Liver (tissue), 9 donors: Measurements from ENCODE around the gene PPP6R3. TPM values are rescaled to one million over a fixed set of nuclear protein-coding genes. Genes with fewer than 3 reads are reported as not detected.

Source experiments
- DNase-seq: peaks from one replicate; pipeline ENCODE4 v3.0.0-alpha.2; 2017; ENCODE audit warnings: low spot score
- H3K27ac ChIP-seq, 2 donors: one replicate each; pipeline ENCODE4 v1.7.0; 2013; ENCODE audit warnings: inconsistent platforms in 2 of 2, low read length in 2 of 2, control low read depth in 1 of 2, low read depth in 1 of 2, mild to moderate bottlenecking in 1 of 2
- H3K27me3 ChIP-seq, 4 donors: one replicate each; pipeline versions ENCODE4 v1.6.1 to v1.7.0; 2013; ENCODE audit warnings: low read length in 3 of 4, inconsistent platforms in 1 of 4, mild to moderate bottlenecking in 1 of 4, moderate library complexity in 1 of 4; ENCODE audit not compliant: control insufficient read depth in 4 of 4, insufficient read depth in 4 of 4
- H3K36me3 ChIP-seq, 4 donors: one replicate each; pipeline versions ENCODE4 v1.6.1 to v1.7.0; 2013; ENCODE audit warnings: low read length in 3 of 4, mild to moderate bottlenecking in 3 of 4, low read depth in 1 of 4, moderate library complexity in 1 of 4; ENCODE audit not compliant: control insufficient read depth in 4 of 4, insufficient read depth in 3 of 4
- H3K4me1 ChIP-seq, 4 donors: one replicate each; pipeline versions ENCODE4 v1.6.1 to v1.7.0; 2013; ENCODE audit warnings: low read length in 3 of 4, mild to moderate bottlenecking in 3 of 4, moderate library complexity in 1 of 4; ENCODE audit not compliant: control insufficient read depth in 4 of 4, insufficient read depth in 4 of 4
- H3K4me3 ChIP-seq, 3 donors: one replicate each; pipeline versions ENCODE4 v1.6.1 to v1.7.0; 2013; ENCODE audit warnings: low read length in 3 of 3, control low read depth in 1 of 3, low read depth in 1 of 3, mild to moderate bottlenecking in 1 of 3
- H3K9ac ChIP-seq, 2 donors: one replicate each; pipeline ENCODE4 v1.7.0; 2013; ENCODE audit warnings: low read length in 2 of 2, mild to moderate bottlenecking in 2 of 2, moderate library complexity in 2 of 2, control low read depth in 1 of 2, low read depth in 1 of 2
- H3K9me3 ChIP-seq, 4 donors: one replicate each; pipeline versions ENCODE4 v1.6.1 to v1.7.0; 2013; ENCODE audit warnings: low read length in 3 of 4; ENCODE audit not compliant: control insufficient read depth in 4 of 4
- EGR1 ChIP-seq, 2 donors: IDR thresholded peaks; 2 replicates each; pipeline ENCODE4 v1.6.1; 2016 to 2018; ENCODE audit warnings: antibody characterized with exemption in 2 of 2, low read depth in 2 of 2
- FOXA1 ChIP-seq: IDR thresholded peaks from 2 replicates; pipeline ENCODE4 v1.6.1; 2016; ENCODE audit warnings: antibody characterized with exemption
- FOXA2 ChIP-seq: IDR thresholded peaks from 2 replicates; pipeline ENCODE4 v1.6.1; 2016; ENCODE audit warnings: antibody characterized with exemption
- HNF4G ChIP-seq: IDR thresholded peaks from 2 replicates; pipeline ENCODE4 v1.6.1; 2016; ENCODE audit warnings: antibody characterized with exemption
- JUND ChIP-seq, 2 donors: IDR thresholded peaks; 2 replicates each; pipeline ENCODE4 v1.6.1; 2016; ENCODE audit warnings: antibody characterized with exemption in 2 of 2
- NR2F2 ChIP-seq: IDR thresholded peaks from 2 replicates; pipeline ENCODE4 v1.6.1; 2016; ENCODE audit warnings: antibody characterized with exemption
- RAD21 ChIP-seq, 2 donors: IDR thresholded peaks; 2 replicates each; pipeline ENCODE4 v1.6.1; 2016; ENCODE audit warnings: antibody characterized with exemption in 2 of 2, mild to moderate bottlenecking in 2 of 2
- RXRA ChIP-seq, 2 donors: IDR thresholded peaks; 2 replicates each; pipeline ENCODE4 v1.6.1; 2017 to 2018; ENCODE audit warnings: antibody characterized with exemption in 2 of 2, mild to moderate bottlenecking in 1 of 2
- TAF1 ChIP-seq: conservative IDR thresholded peaks from 2 replicates; pipeline ENCODE4 v1.6.1; 2016; ENCODE audit warnings: antibody characterized with exemption, mild to moderate bottlenecking
- YY1 ChIP-seq: IDR thresholded peaks from 2 replicates; pipeline ENCODE4 v1.6.1; 2016; ENCODE audit warnings: antibody characterized with exemption, mild to moderate bottlenecking
- WGBS: extraction: QIAGEN DNeasy Blood & Tissue Kit; methylation state at CpG from one replicate; pipeline ENCODE4 v1.1.7; 2013; 5-methylcytosine and 5-hydroxymethylcytosine counted together
- polyA plus RNA-seq, 2 donors: library from polyadenylated mRNA; stranded (reverse) in 1 of 2; unstranded in 1 of 2; fragments of 200-250 nt in 1 of 2; fragments of >200 nt in 1 of 2; fragmentation: Nextera tagmentation in 1 of 2; extraction: Ambion mirVana in 1 of 2; gene quantifications; one replicate each; pipeline versions ENCODE4 v1.2.1 to v1.2.3, GENCODE V29; 2013 to 2015
- total RNA-seq, 2 donors: library from RNA; depleted of rRNA; stranded (reverse); fragments of >200 nt; gene quantifications; one replicate each; pipeline ENCODE4 v1.2.3, GENCODE V29; 2014
- TF ChIP-seq, protein P1 (sequence below): IDR thresholded peaks from 2 replicates; pipeline ENCODE4 v1.6.1; 2016; ENCODE audit warnings: antibody characterized with exemption
- TF ChIP-seq, protein P2 (sequence below): IDR thresholded peaks from 2 replicates; pipeline ENCODE4 v1.6.1; 2016; ENCODE audit warnings: antibody characterized with exemption
- TF ChIP-seq, protein P3 (sequence below): IDR thresholded peaks from 2 replicates; pipeline ENCODE4 v1.6.1; 2016; ENCODE audit warnings: antibody characterized with exemption
- TF ChIP-seq, protein P4 (sequence below): fragments of 150-350 bp; IDR thresholded peaks from 2 replicates; pipeline ENCODE4 v1.5.1; 2017; ENCODE audit warnings: improper control_type of control experiment, low read depth, low read length; ENCODE audit not compliant: missing input control
- donor health status: healthy.
- donor health status: healthy.
- donor health status: healthy.
- donor health status: healthy.
- donor health status: healthy.

The PPP6R3 gene
- total and polyA plus RNA-seq, 4 donors: 12.3 to 101 (median 58.1) TPM

DNA sequence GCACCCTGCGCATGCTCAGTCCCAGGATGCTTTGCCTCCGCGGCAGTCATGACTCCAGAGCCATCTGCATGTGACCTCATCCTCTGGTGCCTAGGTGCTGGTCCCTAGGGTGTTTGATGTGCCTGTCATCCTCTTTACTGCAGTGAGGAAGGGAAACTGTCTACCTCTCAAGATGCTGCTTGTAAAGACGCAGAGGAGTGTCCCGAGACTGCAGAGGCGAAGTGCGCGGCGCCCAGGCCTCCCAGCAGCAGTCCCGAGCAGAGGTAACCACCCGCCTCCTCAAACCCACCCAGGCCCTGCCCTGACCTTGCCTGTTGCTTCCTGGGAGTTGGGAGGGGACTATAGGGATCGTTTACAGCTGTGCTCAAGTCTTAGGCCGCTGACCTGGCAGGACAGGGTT lies 149.2 kb downstream of the PPP6R3 start:
- no peak for DNase-seq
- 93% methylated on average over 13 of the region's 13 CpGs for WGBS
- no peaks in the 10 kb centered on the region for H3K27me3 ChIP-seq

DNA sequence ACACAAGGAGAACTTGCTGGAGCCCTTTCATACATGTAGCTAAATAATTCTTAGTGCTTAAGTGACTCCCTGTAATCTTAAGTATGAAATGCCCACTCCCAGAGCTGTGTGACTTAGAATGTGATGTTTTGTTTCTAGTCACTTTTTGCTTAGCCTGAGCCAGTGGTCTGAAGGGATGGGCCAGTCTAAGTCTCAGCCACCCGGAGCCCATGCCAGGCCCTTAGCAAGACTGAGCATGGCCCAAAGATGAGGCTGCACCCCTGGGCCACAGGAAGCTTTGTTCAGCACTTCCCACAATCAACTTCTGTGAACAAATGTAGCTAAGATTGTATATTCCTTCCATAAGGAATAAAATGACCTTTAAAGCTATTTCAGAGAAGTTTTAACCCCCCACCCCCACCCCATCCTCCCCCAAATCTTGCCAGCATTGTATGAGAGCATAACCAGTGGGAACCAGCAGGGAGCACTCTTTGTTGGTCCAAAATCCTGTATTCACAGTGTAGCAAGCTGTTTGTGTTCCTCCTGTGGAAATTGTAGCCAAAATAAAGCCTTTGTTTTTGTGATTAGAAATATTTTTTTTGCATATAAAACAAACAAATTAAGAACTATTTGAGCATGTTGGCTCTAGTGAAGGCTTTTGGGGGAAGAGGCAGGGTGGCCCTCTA lies 150.0 kb downstream of the PPP6R3 start:
- H3K4me3 ChIP-seq: no peak overlapping the region
- no peaks in the 10 kb centered on the region for H3K4me1 ChIP-seq
- DNase-seq: no peak
- H3K9ac ChIP-seq: no peak overlapping the region
- H3K9me3 ChIP-seq: no peaks in the 10 kb centered on the region
- no peak overlapping the region for H3K27ac ChIP-seq
- WGBS: 94% methylated on average over 1 of the region's 1 CpG
- H3K27me3 ChIP-seq: no peaks in the 10 kb centered on the region
- no peak for TF ChIP-seq FOXA1
- no peak for TF ChIP-seq TAF1
- peak in 1 of 2 donors; percentile 49 for TF ChIP-seq RAD21 (IDR thresholded peaks at IDR 0.05)
- H3K36me3 ChIP-seq: peaks cover 6 to 90% (median 65%) of the 10 kb centered on the region in 4 donors

More for the DNA sequence above, 149.2 kb downstream of the PPP6R3 start:
- Histone ChIP-seq H3K27ac (no peak overlapping the region), H3K9me3 (no peaks in the 10 kb centered on the region), H3K36me3 (peaks cover 8 to 90% (median 68%) of the 10 kb centered on the region in 4 donors), H3K9ac (no peak overlapping the region), H3K4me3 (no peak overlapping the region), H3K4me1 (no peaks in the 10 kb centered on the region)
- TF ChIP-seq, protein P1, sequence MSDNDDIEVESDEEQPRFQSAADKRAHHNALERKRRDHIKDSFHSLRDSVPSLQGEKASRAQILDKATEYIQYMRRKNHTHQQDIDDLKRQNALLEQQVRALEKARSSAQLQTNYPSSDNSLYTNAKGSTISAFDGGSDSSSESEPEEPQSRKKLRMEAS: no peak
- TF ChIP-seq JUND (IDR thresholded peaks at IDR 0.05): no peak
- TF ChIP-seq, protein P2, sequence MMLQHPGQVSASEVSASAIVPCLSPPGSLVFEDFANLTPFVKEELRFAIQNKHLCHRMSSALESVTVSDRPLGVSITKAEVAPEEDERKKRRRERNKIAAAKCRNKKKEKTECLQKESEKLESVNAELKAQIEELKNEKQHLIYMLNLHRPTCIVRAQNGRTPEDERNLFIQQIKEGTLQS: no peak
- TF ChIP-seq NR2F2: no peak
- TF ChIP-seq, protein P3, sequence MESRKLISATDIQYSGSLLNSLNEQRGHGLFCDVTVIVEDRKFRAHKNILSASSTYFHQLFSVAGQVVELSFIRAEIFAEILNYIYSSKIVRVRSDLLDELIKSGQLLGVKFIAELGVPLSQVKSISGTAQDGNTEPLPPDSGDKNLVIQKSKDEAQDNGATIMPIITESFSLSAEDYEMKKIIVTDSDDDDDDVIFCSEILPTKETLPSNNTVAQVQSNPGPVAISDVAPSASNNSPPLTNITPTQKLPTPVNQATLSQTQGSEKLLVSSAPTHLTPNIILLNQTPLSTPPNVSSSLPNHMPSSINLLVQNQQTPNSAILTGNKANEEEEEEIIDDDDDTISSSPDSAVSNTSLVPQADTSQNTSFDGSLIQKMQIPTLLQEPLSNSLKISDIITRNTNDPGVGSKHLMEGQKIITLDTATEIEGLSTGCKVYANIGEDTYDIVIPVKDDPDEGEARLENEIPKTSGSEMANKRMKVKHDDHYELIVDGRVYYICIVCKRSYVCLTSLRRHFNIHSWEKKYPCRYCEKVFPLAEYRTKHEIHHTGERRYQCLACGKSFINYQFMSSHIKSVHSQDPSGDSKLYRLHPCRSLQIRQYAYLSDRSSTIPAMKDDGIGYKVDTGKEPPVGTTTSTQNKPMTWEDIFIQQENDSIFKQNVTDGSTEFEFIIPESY: no peak
- no peak for TF ChIP-seq FOXA1
- TF ChIP-seq RAD21 (IDR thresholded peaks at IDR 0.05): no peak
- TF ChIP-seq RXRA (IDR thresholded peaks at IDR 0.05): no peak
- TF ChIP-seq, protein P4, sequence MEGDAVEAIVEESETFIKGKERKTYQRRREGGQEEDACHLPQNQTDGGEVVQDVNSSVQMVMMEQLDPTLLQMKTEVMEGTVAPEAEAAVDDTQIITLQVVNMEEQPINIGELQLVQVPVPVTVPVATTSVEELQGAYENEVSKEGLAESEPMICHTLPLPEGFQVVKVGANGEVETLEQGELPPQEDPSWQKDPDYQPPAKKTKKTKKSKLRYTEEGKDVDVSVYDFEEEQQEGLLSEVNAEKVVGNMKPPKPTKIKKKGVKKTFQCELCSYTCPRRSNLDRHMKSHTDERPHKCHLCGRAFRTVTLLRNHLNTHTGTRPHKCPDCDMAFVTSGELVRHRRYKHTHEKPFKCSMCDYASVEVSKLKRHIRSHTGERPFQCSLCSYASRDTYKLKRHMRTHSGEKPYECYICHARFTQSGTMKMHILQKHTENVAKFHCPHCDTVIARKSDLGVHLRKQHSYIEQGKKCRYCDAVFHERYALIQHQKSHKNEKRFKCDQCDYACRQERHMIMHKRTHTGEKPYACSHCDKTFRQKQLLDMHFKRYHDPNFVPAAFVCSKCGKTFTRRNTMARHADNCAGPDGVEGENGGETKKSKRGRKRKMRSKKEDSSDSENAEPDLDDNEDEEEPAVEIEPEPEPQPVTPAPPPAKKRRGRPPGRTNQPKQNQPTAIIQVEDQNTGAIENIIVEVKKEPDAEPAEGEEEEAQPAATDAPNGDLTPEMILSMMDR: no peak

DNA sequence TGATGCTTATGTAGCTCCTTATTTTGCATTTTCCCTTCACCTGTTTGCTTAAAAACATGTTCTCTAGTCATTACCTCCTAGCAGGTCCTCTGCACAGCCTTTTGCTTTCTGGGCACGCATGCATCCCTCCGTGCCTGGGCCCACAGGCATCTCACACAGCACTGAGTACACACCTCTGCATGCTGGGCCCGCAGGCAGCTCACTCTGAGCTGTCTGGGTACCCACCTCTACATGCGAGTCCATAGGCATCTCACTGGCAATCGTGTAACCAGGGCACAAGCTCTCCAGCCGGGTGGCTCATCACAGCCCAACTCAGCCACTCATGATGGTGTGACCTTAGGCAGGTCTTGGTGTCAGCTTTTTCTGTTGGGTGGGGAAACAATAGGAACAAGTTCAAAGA lies 155.1 kb downstream of the PPP6R3 start:
- WGBS: 93% methylated on average over 6 of the region's 6 CpGs
- Histone ChIP-seq H3K4me3 (no peak overlapping the region), H3K4me1 (no peaks in the 10 kb centered on the region), H3K9ac (no peak overlapping the region), H3K36me3 (peaks cover 3 to 47% (median 29%) of the 10 kb centered on the region in 4 donors), H3K9me3 (no peaks in the 10 kb centered on the region), H3K27ac (no peak overlapping the region), H3K27me3 (no peaks in the 10 kb centered on the region)
- no peak for DNase-seq
- TF ChIP-seq RAD21 (IDR thresholded peaks at IDR 0.05) (no peak), RXRA (IDR thresholded peaks at IDR 0.05) (no peak), EGR1 (IDR thresholded peaks at IDR 0.05; ENCODE audit: low read depth in 2 of 2) (no peak), FOXA2 (no peak), HNF4G (no peak), YY1 (no peak)
- TF ChIP-seq, protein P1: no peak
